Small intestine (tissue), 7 donors: Measurements from ENCODE around the gene ACADM. TPM values are rescaled to one million over a fixed set of nuclear protein-coding genes. Genes with fewer than 3 reads are reported as not detected.
A peak's percentile ranks its signal among the peaks of the same experiment; 100 is the strongest.

ENCODE experiments used
- DNase-seq, 2 donors: peaks; one replicate each; pipeline versions ENCODE4 v3.0.0 to v3.0.0-alpha.2; 2013
- FAIRE-seq: peaks from 2 replicates; lab custom pipeline; 2012; peaks lifted over from hg19 to GRCh38; lab: Jason Lieb, UNC
- H3K27ac ChIP-seq, 3 donors: one replicate each; pipeline ENCODE4 v1.5.1; 2013; ENCODE audit warnings: low read length in 2 of 3, mild to moderate bottlenecking in 2 of 3, control low read depth in 1 of 3, inconsistent platforms in 1 of 3, low read depth in 1 of 3, moderate library complexity in 1 of 3
- H3K27me3 ChIP-seq, 3 donors: one replicate each; pipeline ENCODE4 v1.6.1; 2013; ENCODE audit warnings: low read length in 3 of 3, inconsistent platforms in 1 of 3; ENCODE audit not compliant: control insufficient read depth in 3 of 3, insufficient read depth in 3 of 3
- H3K36me3 ChIP-seq, 3 donors: one replicate each; pipeline ENCODE4 v1.6.1; 2013; ENCODE audit warnings: low read length in 3 of 3, inconsistent platforms in 1 of 3, low read depth in 1 of 3, mild to moderate bottlenecking in 1 of 3, moderate library complexity in 1 of 3; ENCODE audit not compliant: control insufficient read depth in 3 of 3, insufficient read depth in 2 of 3
- H3K4me1 ChIP-seq, 3 donors: one replicate each; pipeline ENCODE4 v1.6.1; 2013; ENCODE audit warnings: low read length in 2 of 3, inconsistent platforms in 1 of 3, low read depth in 1 of 3, mild to moderate bottlenecking in 1 of 3, moderate library complexity in 1 of 3; ENCODE audit not compliant: control insufficient read depth in 3 of 3, insufficient read depth in 2 of 3
- H3K4me3 ChIP-seq, 3 donors: one replicate each; pipeline ENCODE4 v1.5.1; 2013; ENCODE audit warnings: low read length in 3 of 3, control low read depth in 1 of 3, inconsistent platforms in 1 of 3, low read depth in 1 of 3, mild to moderate bottlenecking in 1 of 3, moderate library complexity in 1 of 3
- H3K9me3 ChIP-seq, 2 donors: one replicate each; pipeline ENCODE4 v1.6.1; 2013; ENCODE audit warnings: low read depth in 1 of 2, low read length in 1 of 2; ENCODE audit not compliant: control insufficient read depth in 2 of 2, insufficient read depth in 1 of 2
- WGBS, 3 donors: extraction: QIAGEN DNeasy Blood & Tissue Kit; methylation state at CpG; one replicate each; pipeline ENCODE4 v1.1.7; 2013; 5-methylcytosine and 5-hydroxymethylcytosine counted together
- polyA plus RNA-seq, 4 donors: library from polyadenylated mRNA; stranded (reverse) in 3 of 4; unstranded in 1 of 4; fragments of 200-250 nt in 3 of 4; fragments of 120-200 nt in 1 of 4; gene quantifications; one replicate each; pipeline versions ENCODE4 v1.2.1 to v1.2.3, GENCODE V29; 2013
- donor health status: healthy with polysubstance abuse.
- donor health status: control.
- donor health status: control.
- donor health status: Bipolar disorder and iron deficiency.
- donor health status: healthy.

Gene ACADM
- polyA plus RNA-seq, 4 donors, result 22.5 to 188 (median 77.9) TPM

DNA sequence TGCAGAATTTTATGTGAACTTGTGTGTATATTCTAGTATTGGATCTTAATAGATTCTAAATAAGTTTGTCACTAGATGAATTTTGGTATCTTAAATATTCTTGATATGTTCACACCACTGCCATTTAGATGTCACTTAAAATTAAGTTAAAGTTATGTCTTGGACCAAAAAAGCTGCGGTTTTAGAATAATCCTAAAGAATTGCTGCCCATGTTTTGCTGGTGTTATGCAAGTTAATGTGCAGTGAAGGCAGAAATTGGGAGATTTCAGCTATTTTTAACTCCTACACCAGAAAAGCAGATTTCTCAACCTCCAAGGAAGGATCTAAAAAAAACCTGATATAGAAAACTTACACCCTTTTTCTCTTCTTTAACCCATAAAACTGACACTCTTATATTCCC lies 757 bp downstream of the ACADM start:
- H3K4me3 ChIP-seq, result peak overlapping the region in 2 of 3 donors; percentile 73 to 94
- H3K27me3 ChIP-seq, result no peaks in the 10 kb centered on the region
- H3K4me1 ChIP-seq, result peaks cover 0 to 12% (median 9%) of the 10 kb centered on the region in 3 donors
- DNase-seq (no peak), FAIRE-seq (no peak)
- WGBS, 3 donors, result 0 to 6% (median 3%) methylated on average over 1 of the region's 1 CpG
- peak overlapping the region in 2 of 3 donors; percentile 55 to 94 for H3K27ac ChIP-seq
- no peaks in the 10 kb centered on the region for H3K9me3 ChIP-seq
- H3K36me3 ChIP-seq, result peaks cover 0 to 2% (median 0%) of the 10 kb centered on the region in 3 donors

DNA sequence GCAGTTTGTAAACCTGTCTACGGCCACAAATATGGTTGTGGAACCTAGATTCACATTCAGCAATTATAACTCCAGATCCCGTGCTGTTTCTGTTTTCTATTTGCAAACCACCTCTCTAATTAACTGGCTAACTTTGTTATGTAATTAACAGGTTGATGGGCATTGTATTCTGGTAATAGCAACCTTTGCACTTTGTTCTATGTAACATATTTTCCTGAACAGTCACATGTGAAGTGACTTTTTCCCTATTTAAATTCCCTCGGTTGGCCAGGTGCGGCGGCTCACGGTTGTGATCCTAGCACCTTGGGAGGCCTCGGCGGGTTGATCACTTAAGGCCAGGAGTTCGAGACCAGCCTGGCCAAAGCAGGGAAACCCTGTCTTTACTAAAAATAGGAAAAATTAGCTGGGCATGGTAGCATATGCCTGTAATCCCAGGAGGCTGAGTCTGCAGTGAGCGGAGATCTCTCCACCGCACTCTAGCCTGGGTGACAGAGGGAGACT lies 1.4 kb downstream of the ACADM start:
- Histone ChIP-seq H3K9me3 (no peaks in the 10 kb centered on the region), H3K27ac (peak overlapping the region; percentile 50 to 94 (median 55)), H3K36me3 (peaks cover 0 to 5% (median 0%) of the 10 kb centered on the region in 3 donors), H3K4me1 (peaks cover 0 to 12% (median 9%) of the 10 kb centered on the region in 3 donors), H3K4me3 (peak overlapping the region in 2 of 3 donors; percentile 73 to 94), H3K27me3 (no peaks in the 10 kb centered on the region)
- 23 to 49% (median 37%) methylated on average over 11 of the region's 11 CpGs for WGBS, 3 donors
- peak; percentile 86 to 91 for DNase-seq
- no peak for FAIRE-seq

GRCh38 chr1:75727571-75727970 lies 3.1 kb downstream of the ACADM start:
- WGBS, 3 donors, result 59 to 73% (median 71%) methylated on average over 3 of the region's 3 CpGs
- FAIRE-seq (no peak), DNase-seq (no peak)
- Histone ChIP-seq H3K9me3 (no peaks in the 10 kb centered on the region), H3K36me3 (peaks cover 0 to 5% (median 0%) of the 10 kb centered on the region in 3 donors), H3K27me3 (no peaks in the 10 kb centered on the region), H3K4me1 (peaks cover 0 to 9% (median 6%) of the 10 kb centered on the region in 3 donors), H3K27ac (peak overlapping the region in 1 of 3 donors; percentile 38), H3K4me3 (no peak overlapping the region)

DNA sequence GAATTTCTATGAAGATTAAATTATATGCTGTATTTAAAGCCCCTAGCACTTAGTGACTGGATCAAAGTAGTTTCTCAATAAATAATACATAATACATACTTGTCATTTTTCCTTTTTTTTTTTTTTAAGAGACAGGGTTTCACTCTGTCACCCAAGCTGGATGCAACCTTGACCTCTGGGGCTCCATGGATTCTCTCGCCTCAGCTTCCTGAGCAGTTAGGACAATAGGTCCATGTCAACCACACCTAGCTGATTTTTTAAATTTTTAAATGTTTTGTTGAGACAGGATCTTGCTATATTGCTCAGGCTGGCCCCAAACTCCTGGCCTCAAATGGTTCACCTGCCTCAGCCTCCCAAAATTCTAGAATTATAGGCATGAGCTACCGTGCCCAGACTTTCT lies 5.9 kb downstream of the ACADM start:
- Histone ChIP-seq H3K36me3 (peaks cover 0 to 15% (median 9%) of the 10 kb centered on the region in 3 donors), H3K27ac (no peak overlapping the region), H3K9me3 (no peaks in the 10 kb centered on the region), H3K27me3 (no peaks in the 10 kb centered on the region), H3K4me1 (peaks cover 0 to 4% (median 3%) of the 10 kb centered on the region in 3 donors), H3K4me3 (no peak overlapping the region)
- FAIRE-seq (no peak), DNase-seq (no peak)
- WGBS, 3 donors, result 45 to 48% (median 47%) methylated on average over 2 of the region's 2 CpGs

DNA sequence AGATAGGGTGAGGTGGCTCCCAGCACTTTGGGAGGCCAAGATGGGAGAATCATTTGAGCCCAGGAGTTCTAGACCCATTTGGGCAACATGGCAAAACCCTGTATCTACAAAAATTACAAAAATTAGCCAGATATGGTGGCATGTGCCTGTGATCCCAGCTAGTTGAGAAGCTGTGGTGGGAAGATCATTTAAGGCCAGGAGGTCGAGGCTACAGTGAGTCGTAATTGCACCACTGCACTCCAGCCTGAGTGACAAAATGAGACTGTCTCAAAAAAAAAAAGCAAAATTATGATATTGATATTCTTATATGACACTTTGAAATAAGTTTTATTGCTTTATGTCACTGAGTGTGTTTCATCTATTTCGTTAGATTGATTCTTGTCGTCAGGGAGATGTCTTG lies 7.4 kb downstream of the ACADM start:
- FAIRE-seq (no peak), DNase-seq (no peak)
- no peak overlapping the region for H3K27ac ChIP-seq
- no peaks in the 10 kb centered on the region for H3K9me3 ChIP-seq
- no peaks in the 10 kb centered on the region for H3K27me3 ChIP-seq
- 65 to 80% (median 66%) methylated on average over 4 of the region's 4 CpGs for WGBS, 3 donors
- peaks cover 0 to 4% (median 0%) of the 10 kb centered on the region in 3 donors for H3K4me1 ChIP-seq
- no peak overlapping the region for H3K4me3 ChIP-seq
- peaks cover 0 to 19% (median 11%) of the 10 kb centered on the region in 3 donors for H3K36me3 ChIP-seq

GRCh38 chr1:75732703-75733102 lies 8.2 kb downstream of the ACADM start:
- WGBS, 3 donors, result 48 to 86% (median 50%) methylated on average over 1 of the region's 1 CpG
- Histone ChIP-seq H3K27me3 (no peaks in the 10 kb centered on the region), H3K4me3 (no peak overlapping the region), H3K4me1 (peaks cover 0 to 2% (median 0%) of the 10 kb centered on the region in 3 donors), H3K9me3 (no peaks in the 10 kb centered on the region), H3K36me3 (peaks cover 0 to 19% (median 13%) of the 10 kb centered on the region in 3 donors), H3K27ac (no peak overlapping the region)
- FAIRE-seq (no peak), DNase-seq (no peak)

DNA sequence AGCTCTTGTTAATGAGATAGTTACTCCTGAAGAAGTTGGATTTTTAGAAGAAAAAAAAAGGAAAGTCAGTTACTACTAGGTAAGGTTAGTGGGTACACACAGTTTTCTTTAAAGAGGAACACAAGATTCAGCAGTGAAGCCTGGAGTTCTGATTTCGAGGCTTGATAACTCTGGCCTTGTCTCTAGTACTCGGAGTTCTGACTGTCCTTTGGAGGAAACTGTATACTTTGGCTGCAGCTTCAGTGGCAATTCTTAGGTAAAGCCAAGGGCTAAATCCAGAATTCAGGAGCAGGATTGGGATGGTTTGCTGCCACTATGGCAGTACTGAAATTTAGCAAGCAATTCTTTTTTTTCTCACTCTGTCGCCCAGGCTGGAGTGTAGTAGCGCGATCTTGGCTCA lies 9.2 kb downstream of the ACADM start:
- peaks cover 0 to 25% (median 13%) of the 10 kb centered on the region in 3 donors for H3K36me3 ChIP-seq
- 96 to 98% (median 96%) methylated on average over 5 of the region's 5 CpGs for WGBS, 3 donors
- no peaks in the 10 kb centered on the region for H3K9me3 ChIP-seq
- no peaks in the 10 kb centered on the region for H3K27me3 ChIP-seq
- FAIRE-seq (no peak), DNase-seq (no peak)
- H3K4me3 ChIP-seq, result no peak overlapping the region
- no peaks in the 10 kb centered on the region for H3K4me1 ChIP-seq
- H3K27ac ChIP-seq, result no peak overlapping the region

GRCh38 chr1:75736016-75736415 lies 11.5 kb downstream of the ACADM start:
- peaks cover 0 to 24% (median 13%) of the 10 kb centered on the region in 3 donors for H3K36me3 ChIP-seq
- no peak for FAIRE-seq

More at GRCh38 chr1:75736016-75736415, 11.5 kb downstream of the ACADM start:
- WGBS, 3 donors, result 40 to 58% (median 55%) methylated on average over 1 of the region's 1 CpG
- Histone ChIP-seq H3K4me3 (no peak overlapping the region), H3K4me1 (no peaks in the 10 kb centered on the region), H3K27ac (no peak overlapping the region), H3K27me3 (no peaks in the 10 kb centered on the region), H3K9me3 (no peaks in the 10 kb centered on the region)
- no peak for DNase-seq
